ENCODE measurements around the gene STRADA.
"Not testable (repeated sequence)": the region's sequence is repeated elsewhere in the genome, so short reads cannot be mapped to it uniquely, and the experiment has no call there.

The STRADA gene

DNA sequence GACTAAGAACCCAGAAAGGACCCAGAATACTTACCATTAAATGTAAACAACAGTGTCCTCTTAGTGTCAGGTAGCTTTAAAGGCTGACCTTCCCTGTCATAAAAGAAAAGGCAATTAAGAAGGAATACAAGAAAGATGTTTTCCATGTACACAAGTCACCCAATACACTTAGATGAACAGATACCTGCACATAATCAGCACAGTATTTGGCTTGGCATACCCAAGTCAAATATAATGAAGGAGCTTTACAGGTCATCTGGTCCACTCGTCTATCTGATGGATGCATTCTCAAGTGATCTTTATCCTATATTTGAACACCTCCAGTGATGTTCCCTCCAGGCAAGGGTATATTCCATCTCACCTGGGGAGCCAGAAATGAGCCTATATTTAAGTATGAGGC is 11.1 kb upstream of the STRADA start:
- Mint-ChIP-seq H3K4me1 (no peaks in the 10 kb centered on the region), H3K27me3 (ENCODE audit: low read depth) (no peaks in the 10 kb centered on the region), H3K27ac (no peak overlapping the region), H3K4me3 (no peak overlapping the region), H3K9me3 (no peaks in the 10 kb centered on the region), H3K36me3 (ENCODE audit: low read depth) (peaks cover 47% of the 10 kb centered on the region)
- TF ChIP-seq, protein P1, sequence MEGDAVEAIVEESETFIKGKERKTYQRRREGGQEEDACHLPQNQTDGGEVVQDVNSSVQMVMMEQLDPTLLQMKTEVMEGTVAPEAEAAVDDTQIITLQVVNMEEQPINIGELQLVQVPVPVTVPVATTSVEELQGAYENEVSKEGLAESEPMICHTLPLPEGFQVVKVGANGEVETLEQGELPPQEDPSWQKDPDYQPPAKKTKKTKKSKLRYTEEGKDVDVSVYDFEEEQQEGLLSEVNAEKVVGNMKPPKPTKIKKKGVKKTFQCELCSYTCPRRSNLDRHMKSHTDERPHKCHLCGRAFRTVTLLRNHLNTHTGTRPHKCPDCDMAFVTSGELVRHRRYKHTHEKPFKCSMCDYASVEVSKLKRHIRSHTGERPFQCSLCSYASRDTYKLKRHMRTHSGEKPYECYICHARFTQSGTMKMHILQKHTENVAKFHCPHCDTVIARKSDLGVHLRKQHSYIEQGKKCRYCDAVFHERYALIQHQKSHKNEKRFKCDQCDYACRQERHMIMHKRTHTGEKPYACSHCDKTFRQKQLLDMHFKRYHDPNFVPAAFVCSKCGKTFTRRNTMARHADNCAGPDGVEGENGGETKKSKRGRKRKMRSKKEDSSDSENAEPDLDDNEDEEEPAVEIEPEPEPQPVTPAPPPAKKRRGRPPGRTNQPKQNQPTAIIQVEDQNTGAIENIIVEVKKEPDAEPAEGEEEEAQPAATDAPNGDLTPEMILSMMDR (IDR thresholded peaks at IDR 0.05; ENCODE audit: unreplicated experiment in 3 of 3): no peak

GRCh38 chr17:63751806-63752205 is 10.2 kb upstream of the STRADA start:
- Mint-ChIP-seq H3K4me3 (no peak overlapping the region), H3K4me1 (no peaks in the 10 kb centered on the region), H3K27ac (no peak overlapping the region), H3K36me3 (ENCODE audit: low read depth) (peaks cover 50% of the 10 kb centered on the region), H3K27me3 (ENCODE audit: low read depth) (no peaks in the 10 kb centered on the region), H3K9me3 (no peaks in the 10 kb centered on the region)
- TF ChIP-seq, protein P1 (IDR thresholded peaks at IDR 0.05; ENCODE audit: unreplicated experiment in 3 of 3): no peak

DNA sequence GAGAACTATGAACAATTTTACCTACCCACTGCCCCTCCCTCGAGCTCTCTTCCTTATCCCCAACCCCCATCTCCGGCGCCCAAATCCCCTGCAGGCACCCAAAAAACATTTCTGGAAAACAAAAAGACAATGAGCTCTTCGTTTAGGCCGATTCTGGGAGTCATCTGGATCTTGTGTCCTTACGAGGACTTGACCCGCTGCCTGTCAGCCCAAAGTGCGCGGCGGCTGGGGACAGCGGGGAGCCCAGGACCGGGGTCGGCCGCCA is 524 bp downstream of the STRADA start:
- Mint-ChIP-seq H3K36me3 (ENCODE audit: low read depth) (peaks cover 9% of the 10 kb centered on the region), H3K27ac (peak overlapping the region; percentile 94 to 97 (median 95)), H3K4me1 (peaks cover 11% of the 10 kb centered on the region), H3K27me3 (ENCODE audit: low read depth) (no peaks in the 10 kb centered on the region), H3K4me3 (peak overlapping the region; percentile 84 to 90 (median 88)), H3K9me3 (no peaks in the 10 kb centered on the region)
- TF ChIP-seq, protein P1 (IDR thresholded peaks at IDR 0.05; ENCODE audit: unreplicated experiment in 3 of 3): no peak

DNA sequence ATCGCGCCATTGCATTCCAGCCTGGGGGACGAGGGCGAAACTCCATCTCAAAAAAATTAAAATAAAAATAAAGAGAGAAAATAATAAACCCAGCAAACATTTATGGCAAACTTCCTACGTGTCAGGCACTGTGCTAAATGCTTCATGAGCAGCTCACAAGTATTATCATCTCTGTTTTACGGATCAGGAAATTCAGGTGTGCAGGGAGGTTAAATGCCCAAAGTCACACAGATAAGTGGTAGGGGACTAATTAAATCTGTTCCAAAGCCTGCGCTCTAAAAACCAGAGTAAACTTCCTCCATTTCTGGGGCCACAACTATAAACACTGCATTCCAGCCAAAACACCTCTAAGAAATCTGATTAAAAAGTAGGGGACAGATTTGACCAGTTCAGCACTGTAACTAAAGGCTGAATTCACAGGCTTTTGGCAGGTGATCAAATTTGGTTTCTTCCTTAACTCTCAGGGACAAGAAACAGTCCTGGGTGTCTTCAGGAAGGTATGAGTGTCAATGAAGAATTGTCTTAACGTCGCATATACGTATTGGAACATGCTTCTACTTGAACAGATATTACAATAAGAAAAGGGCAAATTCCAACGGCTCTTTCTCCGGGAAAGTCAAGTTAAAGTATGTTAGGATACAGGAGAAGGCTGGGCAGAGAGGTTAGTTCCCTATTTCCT is 996 bp downstream of the STRADA start:
- Mint-ChIP-seq H3K9me3 (no peaks in the 10 kb centered on the region), H3K27me3 (ENCODE audit: low read depth) (no peaks in the 10 kb centered on the region), H3K27ac (peak overlapping the region; percentile 94 to 97 (median 95)), H3K36me3 (ENCODE audit: low read depth) (peaks cover 5% of the 10 kb centered on the region), H3K4me3 (peak overlapping the region; percentile 84 to 90 (median 88)), H3K4me1 (peaks cover 11% of the 10 kb centered on the region)
- TF ChIP-seq, protein P1 (IDR thresholded peaks at IDR 0.05; ENCODE audit: unreplicated experiment in 3 of 3): no peak

DNA sequence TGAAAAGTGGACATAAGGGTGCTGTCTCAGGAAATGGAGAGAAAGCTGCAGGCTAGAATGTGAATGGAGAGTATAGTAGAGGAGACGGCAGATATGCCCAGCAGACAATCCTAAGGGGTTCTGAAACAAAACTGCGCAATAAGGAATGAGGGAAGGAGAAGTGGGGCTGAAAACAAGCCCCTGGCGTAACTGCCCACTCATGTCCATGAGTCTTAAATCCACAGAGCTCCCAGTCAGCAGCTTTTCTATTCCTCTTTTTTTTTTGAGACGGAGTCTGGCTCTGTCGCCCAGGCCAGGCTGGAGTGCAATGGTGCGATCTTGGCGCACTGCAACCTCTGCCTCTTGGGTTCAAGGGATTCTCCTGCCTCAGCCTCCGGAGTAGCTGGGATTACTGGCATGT is 5.9 kb downstream of the STRADA start:
- Mint-ChIP-seq H3K27ac (no peak overlapping the region), H3K4me1 (peaks cover 5% of the 10 kb centered on the region), H3K9me3 (no peaks in the 10 kb centered on the region), H3K36me3 (ENCODE audit: low read depth) (no peaks in the 10 kb centered on the region), H3K4me3 (peak overlapping the region in 1 of 3 experiments; percentile 4), H3K27me3 (ENCODE audit: low read depth) (no peaks in the 10 kb centered on the region)
- TF ChIP-seq, protein P1 (IDR thresholded peaks at IDR 0.05; ENCODE audit: unreplicated experiment in 3 of 3): no peak

GRCh38 chr17:63722403-63722802 is 19.2 kb downstream of the STRADA start:
- Mint-ChIP-seq H3K4me1 (no peaks in the 10 kb centered on the region), H3K9me3 (no peaks in the 10 kb centered on the region), H3K4me3 (no peak overlapping the region), H3K36me3 (ENCODE audit: low read depth) (peaks cover 19% of the 10 kb centered on the region), H3K27me3 (ENCODE audit: low read depth) (no peaks in the 10 kb centered on the region), H3K27ac (no peak overlapping the region)
- TF ChIP-seq, protein P1 (IDR thresholded peaks at IDR 0.05; ENCODE audit: unreplicated experiment in 3 of 3): no peak

DNA sequence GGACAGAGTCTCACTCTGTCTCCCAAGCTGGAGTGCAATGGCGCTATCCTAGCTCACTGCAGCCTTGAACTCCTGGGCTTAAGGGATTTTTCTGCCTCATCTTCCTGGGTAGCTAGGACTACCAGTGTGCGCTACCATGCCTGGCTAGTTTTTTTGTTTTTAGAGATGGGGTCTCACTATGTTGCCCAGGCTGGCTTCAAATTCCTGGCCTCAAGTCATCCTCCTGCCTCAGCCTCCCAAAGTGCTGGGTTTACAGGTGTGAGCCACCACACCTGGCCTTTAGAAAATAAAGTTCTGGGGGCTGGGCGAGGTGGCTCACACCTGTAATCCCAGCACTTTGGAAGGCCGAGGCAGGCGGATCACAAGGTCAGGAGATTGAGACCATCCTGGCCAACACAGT is 21.4 kb downstream of the STRADA start:
- not testable (repeated sequence) for H3K27me3 Mint-ChIP-seq (ENCODE audit: low read depth); H3K4me3 Mint-ChIP-seq; H3K27ac Mint-ChIP-seq; H3K9me3 Mint-ChIP-seq; H3K4me1 Mint-ChIP-seq
- H3K36me3 Mint-ChIP-seq (ENCODE audit: low read depth): peaks cover 13% of the 10 kb centered on the region

Data from nephron (organoid).